PC-9 (cell line): ENCODE data around the gene ATP1A3. TPM values are rescaled to one million over a fixed set of nuclear protein-coding genes. Genes with fewer than 3 reads are reported as not detected.

Source experiments
- BruUV-seq: library from RNA; stranded (reverse); fragments of 400-500 nt; replicated peaks from 2 replicates; lab custom pipeline; 2021; lab: Mats Ljungman, UMichigan
- CTCF ChIA-PET: fragments of 300-600 bp; sonication (Branson Sonifier 250); formaldehyde crosslinking; loops from one replicate; lab custom pipeline; 2022; ENCODE audit warnings: antibody characterized with exemption; lab: Charles Lee
- POLR2A ChIA-PET: fragments of 300-600 bp; sonication (Branson Sonifier 250); formaldehyde crosslinking; loops from one replicate; lab custom pipeline; 2022; ENCODE audit warnings: antibody characterized with exemption; ENCODE audit not compliant: unreplicated experiment; lab: Charles Lee
- DNase-seq, 2 experiments: peaks; one replicate each; pipeline versions ENCODE4 v3.0.0 to v3.0.0-alpha.2; 2015 to 2022; ENCODE audit warnings: mixed read lengths in 1 of 2
- H2AFZ ChIP-seq: fragments of 200-600 bp; sonication (generic); 2 replicates; pipeline ENCODE4 v1.8.1; 2017; ENCODE audit warnings: antibody characterized with exemption
- H3F3A ChIP-seq: fragments of 200-600 bp; sonication (generic); 2 replicates; pipeline ENCODE4 v1.8.1; 2017; ENCODE audit warnings: antibody characterized with exemption, mild to moderate bottlenecking, low read depth; ENCODE audit not compliant: insufficient read depth
- H3K27ac ChIP-seq: fragments of 200-600 bp; sonication (generic); 2 replicates; pipeline ENCODE4 v1.6.1; 2016; ENCODE audit warnings: mixed run types
- H3K27me3 ChIP-seq: fragments of 200-600 bp; sonication (generic); 2 replicates; pipeline ENCODE4 v1.6.1; 2016; ENCODE audit warnings: low read depth, mixed run types; ENCODE audit not compliant: insufficient read depth
- H3K36me3 ChIP-seq: fragments of 200-600 bp; sonication (generic); 2 replicates; pipeline ENCODE4 v1.6.1; 2016; ENCODE audit warnings: low read depth, mixed run types
- H3K4me1 ChIP-seq: fragments of 200-600 bp; sonication (generic); replicated peaks from 2 replicates; pipeline ENCODE4 v1.6.1; 2016; ENCODE audit warnings: mixed run types; ENCODE audit not compliant: insufficient read depth
- H3K4me2 ChIP-seq: fragments of 200-600 bp; sonication (generic); 2 replicates; pipeline ENCODE4 v1.6.1; 2017; ENCODE audit warnings: mixed run types
- H3K4me3 ChIP-seq: fragments of 200-600 bp; sonication (generic); 2 replicates; pipeline ENCODE4 v1.6.1; 2016; ENCODE audit warnings: mixed run types
- H3K79me2 ChIP-seq: fragments of 200-600 bp; sonication (generic); 2 replicates; pipeline ENCODE4 v1.6.1; 2017; ENCODE audit warnings: low read depth, mixed run types
- H3K9me2 ChIP-seq: fragments of 200-600 bp; sonication (generic); 2 replicates; pipeline ENCODE4 v1.8.1; 2017; ENCODE audit warnings: mild to moderate bottlenecking; ENCODE audit not compliant: insufficient read depth
- H3K9me3 ChIP-seq: fragments of 200-600 bp; sonication (generic); 2 replicates; pipeline ENCODE4 v1.8.1; 2016; ENCODE audit warnings: low read depth; ENCODE audit not compliant: insufficient read depth
- H4K20me1 ChIP-seq: fragments of 200-600 bp; sonication (generic); 2 replicates; pipeline ENCODE4 v1.8.1; 2017; ENCODE audit not compliant: insufficient read depth
- CTCF ChIP-seq: fragments of 200-600 bp; sonication (generic); conservative IDR thresholded peaks from 2 replicates; pipeline ENCODE4 v1.6.1; 2017; ENCODE audit warnings: mixed run types, antibody characterized with exemption, mild to moderate bottlenecking, moderate library complexity
- EZH2 ChIP-seq: fragments of 200-600 bp; sonication (generic); IDR thresholded peaks from 2 replicates; pipeline ENCODE4 v1.8.0; 2017; ENCODE audit warnings: antibody characterized with exemption, low read depth
- intact Hi-C: fragments of 100-400 bp; cut with micrococcal nuclease; formaldehyde crosslinking; loops from one replicate; pipeline ENCODE4 v1.10.0; 2022; ENCODE audit not compliant: unreplicated experiment
- total RNA-seq: library from RNA; stranded (reverse); gene quantifications from 2 replicates; pipeline ENCODE4 v1.2.3, GENCODE V29; 2021

Gene ATP1A3
- total RNA-seq, 1 experiment from 2014 or later: not detected

- Histone ChIP-seq H3K27me3 (peaks cover 74% of the 10 kb centered on the region), H3K27ac (no peak overlapping the region), H3K4me3 (no peak overlapping the region), H2AFZ (no peak overlapping the region), H3K79me2 (no peaks in the 10 kb centered on the region), H3K9me3 (no peaks in the 10 kb centered on the region), H3K9me2 (no peaks in the 10 kb centered on the region), H3F3A (no peaks in the 10 kb centered on the region), H3K4me2 (peak overlapping the region; percentile 21; the same call in 1 of the 2 replicates), H3K36me3 (no peaks in the 10 kb centered on the region), H4K20me1 (no peaks in the 10 kb centered on the region), H3K4me1 (no peaks in the 10 kb centered on the region)
- no TSS peak for BruUV-seq
- TF ChIP-seq CTCF (no peak), EZH2 (no peak)
- intact Hi-C loops: no loop called here
- no peak for DNase-seq
- ChIA-PET CTCF (no interaction called here), POLR2A (no interaction called here)
Measured at GRCh38 chr19:42003506-42004294, 9.7 kb upstream of the ATP1A3 start.

GRCh38 chr19:41999878-42000208 is 5.8 kb upstream of the ATP1A3 start:
- Histone ChIP-seq H3K4me3 (no peak overlapping the region), H3K36me3 (no peaks in the 10 kb centered on the region), H3K9me3 (no peaks in the 10 kb centered on the region), H2AFZ (no peak overlapping the region), H3K27me3 (peaks cover 87% of the 10 kb centered on the region), H3F3A (no peaks in the 10 kb centered on the region), H3K4me2 (no peak overlapping the region), H3K27ac (no peak overlapping the region), H3K9me2 (no peaks in the 10 kb centered on the region), H4K20me1 (no peaks in the 10 kb centered on the region; the same call in 1 of the 2 replicates), H3K4me1 (no peaks in the 10 kb centered on the region), H3K79me2 (no peaks in the 10 kb centered on the region)
- no TSS peak for BruUV-seq
- DNase-seq: no peak
- ChIA-PET CTCF (no interaction called here), POLR2A (no interaction called here)
- TF ChIP-seq CTCF: no peak
- TF ChIP-seq EZH2: no peak
- intact Hi-C loops: loop anchor here (10.0 kb wide), 1 partner anchor 95 kb away; no protein-coding TSS in a partner anchor

GRCh38 chr19:41999071-41999877 is 5.2 kb upstream of the ATP1A3 start:
- H3K36me3 ChIP-seq: no peaks in the 10 kb centered on the region
- no peak overlapping the region for H3K4me2 ChIP-seq
- no peaks in the 10 kb centered on the region for H3K79me2 ChIP-seq
- CTCF ChIA-PET: no interaction called here
- no peak for DNase-seq
- peaks cover 86% of the 10 kb centered on the region for H3K27me3 ChIP-seq
- POLR2A ChIA-PET: no interaction called here
- intact Hi-C loops: loop anchor here (10.0 kb wide), 1 partner anchor 96 kb away; no protein-coding TSS in a partner anchor
- TF ChIP-seq EZH2 (no peak), CTCF (no peak)
- H3K4me1 ChIP-seq: no peaks in the 10 kb centered on the region
- H3F3A ChIP-seq: no peaks in the 10 kb centered on the region
- H4K20me1 ChIP-seq: no peaks in the 10 kb centered on the region; the same call in 1 of the 2 replicates
- no peaks in the 10 kb centered on the region for H3K9me2 ChIP-seq
- no peak overlapping the region for H3K27ac ChIP-seq
- H2AFZ ChIP-seq: no peak overlapping the region
- no peaks in the 10 kb centered on the region for H3K9me3 ChIP-seq
- BruUV-seq: no TSS peak
- H3K4me3 ChIP-seq: no peak overlapping the region
